Head of caudate nucleus (tissue), 42 donors: ENCODE results near the gene ITPRIPL2.

Experiments used
- DNase-seq, 42 donors: peaks; one replicate each; pipeline versions ENCODE4 v3.0.0 to v3.0.0-alpha.2; 2020 to 2021; ENCODE audit warnings: mixed read lengths in 7 of 42
- intact Hi-C: fragments of 100-400 bp; cut with DNase I; formaldehyde crosslinking; loops from one replicate; pipeline ENCODE4 v1.15.0; 2022

ITPRIPL2 gene

DNA sequence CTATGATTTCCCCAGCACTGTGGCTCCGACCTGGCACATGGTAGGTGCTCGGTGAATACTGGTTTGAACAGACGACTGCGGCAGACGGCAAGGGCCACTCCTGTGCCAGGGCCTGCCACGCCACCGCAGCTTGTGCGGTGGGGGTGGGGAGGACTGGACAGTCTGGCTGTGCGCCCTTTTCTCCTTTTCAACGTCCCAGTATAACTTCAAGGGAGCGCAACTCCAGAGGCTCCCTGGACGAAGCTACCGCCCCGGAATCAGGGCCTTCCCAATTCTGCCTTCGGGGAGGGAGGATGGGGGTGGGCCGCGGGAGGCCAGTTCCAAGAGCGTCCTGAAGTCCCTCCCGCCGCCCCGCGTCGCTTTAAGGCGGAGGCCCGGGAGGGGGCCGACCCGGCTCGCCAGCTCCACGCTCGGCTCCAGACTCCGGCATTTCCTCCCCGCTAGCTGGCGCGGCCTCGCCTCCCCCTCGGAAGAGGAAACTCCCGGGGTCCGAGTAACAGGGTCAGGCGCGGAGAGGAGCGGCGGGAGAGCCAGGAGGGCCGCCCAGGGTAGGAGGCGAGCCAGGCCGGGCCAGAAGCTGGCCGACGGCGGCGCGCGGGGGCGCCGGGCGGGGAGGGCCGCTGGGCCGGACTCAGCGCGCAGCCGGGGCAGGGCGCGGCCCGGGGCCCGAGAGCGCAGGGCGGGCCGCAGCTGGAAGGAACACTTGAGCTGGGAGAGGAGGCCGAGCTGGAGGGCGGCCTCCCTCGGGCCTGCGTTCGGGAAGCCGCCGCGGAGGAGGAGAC lies at the start of gene ITPRIPL2:
TSS of gene ITPRIPL2 (plus strand) at position 388 of the 782 bp plus-strand sequence. CDS start 498 bp downstream, outside the sequence.
- intact Hi-C loops, result no loop called here

DNA sequence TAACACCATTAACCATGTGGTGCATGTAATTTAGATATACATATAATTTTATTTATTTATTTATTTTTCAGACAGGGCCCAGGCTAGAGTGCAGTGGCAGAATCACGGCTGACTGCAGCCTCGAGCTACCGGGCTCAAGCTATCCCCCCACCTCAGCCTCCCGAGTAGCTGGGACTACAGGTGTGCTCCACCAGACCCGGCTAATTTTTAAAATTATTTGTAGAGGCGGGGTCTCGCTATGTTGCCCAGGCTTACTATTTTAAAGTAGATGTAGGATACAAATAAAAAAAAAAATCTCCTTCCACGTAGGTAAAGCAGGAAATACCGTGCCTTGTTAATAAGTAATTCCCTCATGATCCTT lies 46.8 kb upstream of the ITPRIPL2 start:
- intact Hi-C loops, result loop anchor here (5.0 to 10.0 kb wide), 3 partner anchors 85 to 272 kb away; partner anchors contain the start of genes RPS15A, SMG1 and TMC7
- peak in 1 of 42 donors; percentile 14 for DNase-seq

More for the DNA sequence above, at the start of gene ITPRIPL2:
- peak in 40 of 42 donors; percentile 21 to 74 (median 47) for DNase-seq

DNA sequence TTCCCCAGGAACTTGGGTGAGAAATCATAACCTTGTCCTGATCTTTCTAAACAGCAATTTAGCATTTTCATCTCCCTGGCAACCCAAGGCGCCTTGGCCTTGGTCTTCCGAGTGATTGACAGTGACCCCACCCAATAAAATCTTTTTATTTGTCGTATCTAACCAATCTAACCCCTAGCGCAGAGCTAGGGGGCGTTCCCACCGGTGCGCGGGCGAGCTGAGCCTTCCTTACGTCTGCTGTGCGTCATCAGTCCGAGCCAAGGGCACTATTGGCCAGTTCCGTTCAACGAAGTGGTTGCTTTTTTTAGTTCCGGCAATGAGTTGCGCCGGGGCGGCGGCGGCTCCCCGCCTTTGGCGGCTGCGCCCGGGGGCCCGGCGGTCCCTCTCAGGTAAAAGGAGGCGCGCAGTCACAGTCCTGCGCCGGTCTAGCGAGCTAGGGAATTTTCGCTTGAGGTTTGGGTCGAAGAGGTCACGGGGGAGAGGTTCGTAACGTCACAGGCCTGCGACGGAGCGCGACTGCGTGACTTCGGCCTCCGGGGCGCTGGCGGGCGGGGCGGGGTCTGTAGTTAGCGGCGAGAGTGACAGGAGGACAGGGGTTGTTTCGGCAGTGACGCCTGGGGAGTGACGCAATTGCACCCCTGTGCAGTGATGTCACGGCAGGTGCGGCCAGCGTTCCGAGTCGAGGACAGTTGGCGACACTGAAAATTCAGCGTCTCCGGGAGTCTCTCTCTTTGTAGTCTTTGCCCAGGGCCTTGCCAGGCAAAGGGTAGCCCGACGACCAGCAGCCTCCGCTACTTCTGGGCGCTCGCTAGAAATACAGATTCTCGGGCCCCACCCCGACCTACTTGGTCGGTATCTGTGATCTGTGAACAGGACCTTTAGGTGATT lies 46.2 kb upstream of the ITPRIPL2 start, which contains the start of gene COQ7:
TSS of gene COQ7 (plus strand) at position 266 of the 888 bp plus-strand sequence. CDS start at position 317, 51 bp downstream.
- intact Hi-C loops, result loop anchor here (5.0 to 10.0 kb wide), 3 partner anchors 85 to 273 kb away; partner anchors contain the start of genes RPS15A, SMG1 and TMC7
- DNase-seq, result peak; percentile 95 to 99 (median 98)

DNA sequence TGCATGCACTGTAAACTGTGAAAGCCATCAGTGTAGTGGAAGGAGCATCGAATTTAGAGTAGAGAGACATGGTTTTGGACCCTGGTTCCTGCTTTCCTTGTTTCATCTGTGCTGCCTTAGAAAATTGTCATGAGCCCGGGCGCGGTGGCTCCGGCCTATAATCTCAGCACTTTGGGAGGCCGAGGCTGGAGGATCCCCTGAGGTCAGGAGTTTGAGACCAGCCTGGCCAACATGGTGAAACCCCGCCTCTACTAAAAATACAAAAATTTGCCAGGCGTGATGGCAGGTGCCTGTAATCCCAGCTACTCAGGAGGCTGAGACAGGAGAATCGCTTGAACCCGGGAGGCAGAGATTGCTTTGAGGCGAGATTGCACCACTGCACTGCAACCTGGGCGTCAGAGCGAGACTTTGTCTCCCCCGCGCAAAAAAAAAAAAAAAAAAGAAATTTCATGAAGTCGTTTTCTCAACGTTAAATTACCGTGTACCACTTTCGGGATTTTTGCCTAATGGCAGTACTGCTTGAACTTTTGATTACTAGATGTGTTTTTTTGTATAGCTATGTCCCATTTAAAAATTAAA lies 45.4 kb upstream of the ITPRIPL2 start:
- DNase-seq, result peak in 7 of 42 donors; percentile 11 to 47 (median 24)
- intact Hi-C loops, result loop anchor here (5.0 to 10.0 kb wide), 3 partner anchors 86 to 274 kb away; partner anchors contain the start of genes RPS15A, SMG1 and TMC7

DNA sequence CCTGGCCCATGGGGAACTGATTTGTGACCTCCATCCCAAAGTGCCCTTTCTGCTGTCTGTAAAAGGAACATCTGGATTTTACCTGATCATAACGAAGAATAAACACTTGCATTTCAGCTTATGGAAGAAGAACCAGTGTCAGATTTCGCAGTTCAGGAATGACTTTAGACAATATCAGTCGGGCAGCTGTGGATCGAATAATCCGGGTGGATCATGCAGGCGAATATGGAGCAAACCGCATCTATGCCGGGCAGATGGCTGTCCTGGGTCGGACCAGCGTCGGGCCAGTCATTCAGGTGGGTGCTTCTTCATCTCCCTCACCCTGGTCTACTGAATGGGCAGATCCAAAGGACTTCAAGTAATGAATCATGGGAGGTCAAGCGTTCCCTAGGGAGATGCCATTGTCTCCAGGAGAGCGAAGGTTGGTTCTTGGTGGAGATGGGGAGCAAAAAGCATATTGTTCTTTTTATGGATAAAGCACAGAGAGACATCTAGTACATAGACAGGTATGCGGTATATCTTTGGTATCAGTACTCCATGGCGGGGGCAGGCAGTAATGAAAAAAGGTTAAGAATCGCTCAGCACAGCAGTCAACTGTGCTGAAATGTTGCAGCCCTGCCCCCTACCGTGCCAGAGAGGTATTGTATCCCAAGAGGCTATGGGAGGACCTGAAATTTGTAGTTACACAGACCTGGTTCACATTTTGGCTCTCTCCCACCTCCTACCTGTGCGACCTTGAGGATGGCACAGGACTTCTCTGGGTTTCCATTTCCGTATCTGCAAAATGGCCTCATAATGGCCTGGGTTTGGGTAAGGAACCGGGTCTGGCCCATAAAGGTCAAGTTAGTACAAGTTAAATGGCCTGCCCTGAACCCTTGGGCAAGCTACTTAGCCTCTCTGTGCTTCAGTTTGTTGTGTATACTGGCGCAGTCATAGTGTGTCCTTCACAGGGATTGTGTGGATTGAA lies 41.7 kb upstream of the ITPRIPL2 start:
- peak in 40 of 42 donors; percentile 35 to 86 (median 65) for DNase-seq
- intact Hi-C loops, result no loop called here

DNA sequence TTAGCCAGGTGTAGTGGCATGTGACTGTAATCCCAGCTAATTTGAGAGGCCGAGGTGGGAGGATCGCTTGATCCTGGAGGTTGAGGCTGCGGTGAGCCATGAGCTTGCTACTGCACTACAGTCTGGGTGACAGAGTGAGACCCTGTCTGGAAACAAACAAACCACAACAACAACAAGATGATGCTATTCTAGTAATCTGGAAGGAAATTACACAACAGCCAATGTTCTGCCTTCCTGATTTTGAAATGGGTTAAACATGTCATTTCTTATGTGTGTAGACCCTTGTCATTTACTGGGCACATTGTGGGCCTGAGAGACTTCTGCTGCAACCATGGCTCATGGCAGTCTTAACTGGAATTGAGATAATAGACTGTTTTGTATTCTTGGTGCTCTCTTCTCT lies 40.4 kb upstream of the ITPRIPL2 start:
- intact Hi-C loops, result no loop called here
- DNase-seq, result no peak

DNA sequence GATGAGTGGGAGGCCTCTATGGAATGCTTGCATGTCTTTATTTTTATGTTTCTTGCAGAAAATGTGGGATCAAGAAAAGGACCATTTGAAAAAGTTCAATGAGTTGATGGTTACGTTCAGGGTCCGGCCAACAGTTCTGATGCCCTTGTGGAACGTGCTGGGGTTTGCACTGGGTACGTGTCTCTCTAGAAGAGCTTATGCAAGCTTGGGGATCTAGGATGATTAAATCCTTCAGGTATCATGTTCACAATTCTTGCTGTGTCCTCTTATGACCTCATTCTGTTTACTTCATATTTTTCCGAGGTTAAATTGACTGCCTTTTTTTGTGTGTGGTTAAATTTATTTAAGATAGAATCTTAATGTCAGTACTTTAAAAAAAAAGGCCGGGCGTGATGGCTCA lies 39.9 kb upstream of the ITPRIPL2 start:
- peak in 1 of 42 donors; percentile 9 for DNase-seq
- intact Hi-C loops, result no loop called here

DNA sequence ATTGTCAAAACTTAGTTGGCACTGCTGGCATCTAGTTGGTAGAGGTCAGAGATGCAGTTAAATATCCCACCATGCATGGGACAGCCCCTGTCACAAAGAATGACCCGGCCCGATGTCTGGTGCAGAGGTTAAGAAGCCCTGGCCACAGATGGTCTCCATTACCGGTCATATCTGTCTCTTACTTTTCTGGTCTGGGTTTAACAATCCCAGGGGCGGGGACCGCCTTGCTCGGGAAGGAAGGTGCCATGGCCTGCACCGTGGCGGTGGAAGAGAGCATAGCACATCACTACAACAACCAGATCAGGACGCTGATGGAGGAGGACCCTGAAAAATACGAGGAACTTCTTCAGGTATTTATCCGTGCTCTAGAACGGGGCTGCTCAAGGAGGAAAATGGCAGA lies 38.3 kb upstream of the ITPRIPL2 start:
- no peak for DNase-seq
- intact Hi-C loops, result no loop called here

DNA sequence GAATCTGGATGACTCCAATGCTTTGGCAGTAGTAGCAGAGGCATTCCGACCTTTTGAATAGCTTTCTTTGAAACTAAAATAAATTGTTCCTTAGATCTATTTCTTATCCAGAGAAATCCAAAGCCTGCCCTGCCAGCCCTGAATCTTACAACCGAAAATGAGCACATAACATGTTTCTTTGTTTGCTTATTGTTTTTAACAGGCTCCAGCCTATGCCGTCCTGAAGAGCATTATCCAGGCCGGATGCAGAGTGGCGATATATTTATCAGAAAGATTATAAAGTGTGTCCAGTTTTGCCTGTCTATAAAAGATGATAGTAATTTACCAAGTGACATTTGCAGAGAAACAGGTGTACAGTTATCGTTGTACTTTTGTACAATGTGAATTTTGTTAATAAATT lies 35.9 kb upstream of the ITPRIPL2 start:
- DNase-seq, result no peak
- intact Hi-C loops, result no loop called here

DNA sequence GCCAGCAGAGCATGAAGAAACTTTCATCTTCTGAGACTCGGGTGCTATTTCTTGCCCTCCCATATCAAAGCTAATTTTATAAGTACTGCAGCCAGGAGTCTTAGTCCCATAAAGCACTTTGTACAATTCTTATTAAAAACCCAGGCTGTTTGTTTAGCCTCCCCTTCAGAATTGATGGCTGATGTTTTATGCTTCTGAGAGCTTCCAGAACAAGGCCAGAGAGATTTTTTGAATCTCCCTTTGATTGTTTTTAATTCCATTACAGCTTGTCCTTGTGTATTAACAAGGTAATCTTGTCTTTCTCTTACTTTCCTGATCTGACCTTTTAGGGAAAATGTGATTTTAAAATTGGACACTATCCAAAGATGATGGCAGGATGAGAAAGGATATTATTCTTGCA lies 30.1 kb upstream of the ITPRIPL2 start:
- intact Hi-C loops, result loop anchor here (5.0 kb wide), 1 partner anchor 99 kb away; no protein-coding TSS in a partner anchor
- no peak for DNase-seq

DNA sequence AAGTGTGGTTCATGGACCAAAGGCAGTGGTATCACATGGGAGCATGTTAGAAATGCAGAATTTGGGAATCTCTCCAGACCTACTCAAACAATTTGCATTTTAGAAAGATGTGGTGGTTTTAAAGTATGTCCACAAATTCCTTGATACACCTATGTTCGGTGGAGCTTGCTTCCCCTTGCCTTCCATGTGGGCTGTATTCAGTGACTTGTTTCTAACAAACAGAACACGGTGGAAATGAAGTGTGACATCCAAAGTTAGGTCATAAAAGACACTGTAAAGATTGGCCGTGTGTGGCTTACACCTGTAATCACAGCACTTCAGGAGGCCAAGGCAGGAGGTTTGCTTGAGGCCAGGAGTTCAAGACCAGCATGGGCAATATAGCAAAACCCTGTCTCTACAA lies 29.6 kb upstream of the ITPRIPL2 start:
- intact Hi-C loops, result loop anchor here (5.0 kb wide), 1 partner anchor 98 kb away; no protein-coding TSS in a partner anchor

DNA sequence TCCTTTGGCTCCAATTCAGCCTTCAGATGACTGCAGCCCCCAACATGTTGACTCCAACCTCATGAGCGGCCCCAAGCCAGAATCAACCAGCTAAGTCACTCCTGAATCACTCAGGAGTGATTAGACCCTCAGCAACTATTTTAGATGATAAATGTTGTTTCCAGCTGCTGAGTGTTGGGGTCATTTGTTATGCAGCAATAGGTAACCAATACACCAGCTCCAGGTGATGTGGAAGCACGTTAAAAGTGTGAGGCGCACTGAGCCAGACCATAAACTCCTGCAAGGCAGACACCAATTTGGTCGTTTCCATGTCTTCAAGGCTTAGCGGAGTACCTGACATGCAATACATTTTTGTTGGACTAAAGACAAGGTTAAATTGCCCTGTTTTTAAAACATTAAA lies 28.9 kb upstream of the ITPRIPL2 start:
- no peak for DNase-seq
- intact Hi-C loops, result loop anchor here (5.0 kb wide), 3 partner anchors 97 to 417 kb away; no protein-coding TSS in a partner anchor

More for the DNA sequence above, 29.6 kb upstream of the ITPRIPL2 start:
- DNase-seq, result no peak

DNA sequence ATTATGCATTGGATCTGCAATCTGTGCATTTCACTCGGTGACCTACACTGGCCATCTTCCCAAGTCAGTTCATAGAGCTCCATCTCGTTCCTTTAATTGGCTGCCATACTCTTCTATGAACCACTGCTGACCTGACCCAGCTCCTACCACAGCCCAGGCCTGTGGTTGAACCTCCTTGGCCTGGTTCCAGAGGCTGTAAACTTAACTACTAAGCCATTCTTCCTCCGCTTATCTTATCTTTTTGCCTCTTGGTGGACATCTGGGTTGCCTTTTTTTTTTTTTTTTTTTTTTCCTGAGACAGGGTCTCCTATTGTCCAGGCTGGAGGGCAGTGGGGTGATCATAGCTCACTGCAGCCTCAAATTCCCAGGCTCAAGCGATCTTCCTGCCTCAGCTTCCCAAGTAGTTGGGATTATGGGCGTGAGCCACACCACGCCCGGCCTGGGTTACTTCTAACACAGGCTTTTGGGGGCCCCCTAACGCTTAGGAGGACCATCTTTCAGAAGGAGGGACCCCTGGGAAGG lies 28.0 kb upstream of the ITPRIPL2 start:
- DNase-seq, result no peak
- intact Hi-C loops, result loop anchor here (5.0 kb wide), 2 partner anchors 292 to 417 kb away; no protein-coding TSS in a partner anchor

DNA sequence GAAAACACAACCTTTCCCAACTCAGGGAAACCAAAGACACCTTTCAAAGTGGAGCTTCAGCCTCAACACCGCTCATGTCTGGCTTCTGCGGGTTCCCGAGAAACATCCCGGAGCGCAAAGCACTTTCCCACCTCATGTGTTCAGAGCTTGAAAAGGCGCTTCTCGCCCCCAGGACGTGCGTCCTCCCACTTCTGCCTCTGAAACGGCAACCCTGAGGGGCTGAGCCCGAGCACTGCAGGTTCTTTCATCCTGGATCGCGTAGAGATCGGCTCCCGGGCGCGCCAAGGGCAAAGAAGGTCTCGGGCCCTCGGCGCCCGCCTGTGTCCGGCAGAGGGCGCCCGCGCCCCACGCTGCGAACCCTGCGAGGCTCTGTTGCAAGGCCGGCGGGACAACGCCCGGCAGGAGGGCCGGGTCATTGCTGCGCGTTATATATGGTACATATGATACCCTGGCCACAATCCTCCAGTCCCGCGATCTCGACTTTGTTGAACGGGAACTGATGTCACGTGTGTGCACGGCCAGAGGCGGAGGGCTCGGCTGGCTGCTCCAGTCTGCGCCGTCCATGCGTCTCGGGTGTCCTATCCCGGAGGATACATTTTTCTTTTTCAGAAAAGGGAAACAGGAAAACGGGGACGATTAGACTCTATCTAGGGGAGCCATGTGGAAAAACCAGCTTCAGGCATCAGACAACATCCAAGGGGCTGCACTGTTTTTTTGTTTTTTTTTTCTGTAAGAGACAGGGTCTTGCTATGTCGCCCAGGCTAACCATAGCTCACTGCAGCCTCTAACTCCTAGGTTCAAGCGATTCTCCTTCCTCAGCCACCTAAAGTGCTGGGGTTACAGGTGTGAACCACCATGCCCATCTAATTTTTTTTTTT lies 27.2 kb upstream of the ITPRIPL2 start:
- DNase-seq, result peak; percentile 63 to 94 (median 85)
- intact Hi-C loops, result loop anchor here (5.0 kb wide), 2 partner anchors 291 to 416 kb away; no protein-coding TSS in a partner anchor

DNA sequence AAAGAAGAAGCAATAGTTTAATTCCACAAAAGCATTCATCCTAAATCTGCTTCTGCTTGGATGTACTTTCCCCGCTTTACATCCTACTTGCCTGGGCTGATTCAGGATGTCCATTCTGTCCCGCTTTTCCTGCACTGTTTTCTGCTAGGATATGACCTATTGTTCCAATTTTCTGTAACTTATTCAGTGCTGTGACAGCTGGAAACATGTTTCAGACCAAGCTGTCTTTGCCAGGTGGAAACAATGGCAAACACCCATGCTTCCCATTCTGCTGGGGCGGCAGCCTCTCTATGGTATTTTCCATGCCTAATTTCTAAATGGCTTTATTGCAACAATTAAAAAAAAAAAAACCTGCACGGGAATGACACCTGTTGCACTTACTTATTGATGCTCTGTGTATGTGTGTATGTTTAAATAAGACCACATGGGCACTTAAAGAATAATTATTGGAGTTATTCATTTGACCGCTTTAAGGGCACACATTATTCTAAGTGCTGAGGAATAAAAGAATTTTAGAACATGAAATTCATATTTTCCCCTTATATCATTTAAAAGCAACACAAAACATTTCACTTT lies 25.3 kb upstream of the ITPRIPL2 start:
- no peak for DNase-seq
- intact Hi-C loops, result loop anchor here (5.0 kb wide), 2 partner anchors 289 to 414 kb away; no protein-coding TSS in a partner anchor

DNA sequence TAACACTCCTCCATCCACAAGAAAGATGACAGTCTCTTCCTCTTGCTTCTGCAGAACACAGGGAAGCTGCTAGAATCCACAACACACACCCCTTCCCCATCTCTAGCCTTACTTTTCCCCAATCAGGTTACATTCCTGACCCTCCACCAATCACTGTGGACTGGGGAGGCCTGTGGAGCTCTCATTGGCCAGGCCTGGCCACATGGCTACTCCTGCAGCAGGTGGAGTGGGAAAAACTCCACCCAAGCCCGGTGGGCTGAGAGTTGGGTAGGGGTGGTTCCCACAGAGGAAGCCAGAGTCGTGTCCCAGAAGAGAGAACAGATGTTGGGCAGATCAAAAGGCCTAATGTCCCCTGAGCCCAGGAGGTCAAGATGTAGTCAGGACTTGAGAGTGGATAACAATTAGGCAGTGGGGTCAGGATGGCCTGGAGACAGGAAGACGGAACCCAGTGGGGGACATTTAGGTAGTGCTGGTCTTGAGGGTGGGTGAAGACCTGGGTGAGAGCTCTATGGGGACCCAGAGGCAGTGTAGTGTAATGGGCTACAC lies 24.3 kb upstream of the ITPRIPL2 start:
- DNase-seq, result peak in 1 of 42 donors; percentile 19

More for the DNA sequence above, 24.3 kb upstream of the ITPRIPL2 start:
- intact Hi-C loops, result loop anchor here (5.0 kb wide), 2 partner anchors 288 to 413 kb away; no protein-coding TSS in a partner anchor
